ENCODE measurements around the gene HUS1.
"Not testable (repeated sequence)": the region's sequence is repeated elsewhere in the genome, so short reads cannot be mapped to it uniquely, and the experiment has no call there.

The HUS1 gene

DNA sequence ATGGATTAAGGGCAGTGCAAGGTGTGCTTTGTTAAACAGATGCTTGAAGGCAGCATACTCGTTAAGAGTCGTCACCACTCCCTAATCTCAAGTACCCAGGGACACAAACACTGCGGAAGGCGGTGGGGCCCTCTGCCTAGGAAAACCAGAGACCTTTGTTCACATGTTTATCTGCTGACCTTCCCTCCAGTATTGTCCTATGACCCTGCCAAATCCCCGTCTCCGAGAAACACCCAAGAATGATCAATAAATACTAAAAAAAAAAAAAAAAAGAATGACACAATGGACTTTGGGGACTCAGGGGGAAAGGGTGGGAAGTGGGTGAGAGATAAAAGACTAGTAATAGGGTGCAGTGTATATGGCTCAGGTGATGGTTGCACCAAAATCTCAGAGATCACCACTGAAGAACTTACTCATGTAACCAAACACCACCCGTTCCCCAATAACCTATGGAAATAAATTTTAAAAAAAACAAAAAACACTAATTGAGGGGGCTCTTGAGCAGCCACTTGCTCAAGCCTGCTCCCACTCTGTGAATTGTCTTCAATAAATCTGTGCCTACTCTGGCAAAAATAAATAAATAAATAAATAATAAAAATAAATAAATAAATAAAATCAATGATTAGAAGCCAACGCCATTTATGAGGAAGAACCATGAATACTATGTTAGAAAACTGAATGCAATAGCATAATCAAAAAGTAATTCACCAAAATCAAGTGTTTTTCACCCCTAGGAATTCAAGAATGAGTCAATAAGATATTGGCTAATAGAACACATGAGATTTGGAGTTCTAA is 56.1 kb downstream of the HUS1 start:
- DNase-seq (ENCODE audit: low spot score), result not testable (repeated sequence)

GRCh38 chr7:47916514-47916913 is 62.9 kb downstream of the HUS1 start:
- not testable (repeated sequence) for DNase-seq (ENCODE audit: low spot score)

DNA sequence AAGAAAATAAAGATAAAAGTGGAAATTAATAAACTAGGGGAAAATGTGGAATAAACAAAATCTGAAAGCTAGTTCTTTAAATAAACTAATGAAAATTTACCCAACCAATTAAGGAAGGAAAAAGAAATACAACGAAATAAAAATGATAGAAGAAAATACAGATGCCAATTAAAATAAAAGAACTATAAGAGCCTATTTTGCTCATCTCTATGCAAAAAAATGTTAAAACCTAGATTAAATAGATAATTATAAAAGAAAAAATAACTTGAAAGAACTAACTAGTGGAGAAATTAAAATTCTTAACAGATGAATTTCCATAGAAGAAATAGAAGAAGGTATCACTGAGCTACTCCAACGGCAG is 63.8 kb downstream of the HUS1 start:
- no peak for DNase-seq (ENCODE audit: low spot score)

GRCh38 chr7:47914717-47915615 is 64.4 kb downstream of the HUS1 start:
- no peak for DNase-seq (ENCODE audit: low spot score)

Measured in activated CD4-positive, alpha-beta T cell treated with anti-CD3 and anti-CD28 coated beads, Interleukin-2, Interleukin-4, amounts not matched to agents 100 ng/mL and 50 ng/mL, durations not matched to agents 16 hours and 8 hours (primary cell).